ENCODE data around the gene PROM2. TPM values are rescaled to one million over a fixed set of nuclear protein-coding genes. Genes with fewer than 3 reads are reported as not detected.

Gene PROM2
- total RNA-seq, 1 experiment from 2014 or later = 3.1 TPM

GRCh38 chr2:95289253-95289652 lies 15.0 kb downstream of the PROM2 start:
- Histone ChIP-seq H4K5ac (ENCODE audit: insufficient read length, low read depth, low read length) (no peak overlapping the region), H2BK20ac (ENCODE audit: low read depth, low read length, poor library complexity, severe bottlenecking) (no peak overlapping the region), H3T11ph (ENCODE audit: low read length) (no peak overlapping the region), H3K4me1 (ENCODE audit: insufficient read depth, low read length) (no peaks in the 10 kb centered on the region), H3K4ac (ENCODE audit: low read depth, low read length) (no peak overlapping the region), H3K18ac (ENCODE audit: insufficient read length, low read depth, low read length) (no peak overlapping the region), H3K9ac (ENCODE audit: extremely low read depth, insufficient read length, low read length) (no peak overlapping the region), H2BK12ac (ENCODE audit: insufficient read length, low read depth, low read length) (no peak overlapping the region), H2BK120ac (ENCODE audit: low read depth, low read length, poor library complexity, severe bottlenecking) (no peak overlapping the region), H3K27ac (ENCODE audit: insufficient read length, low read depth, low read length) (no peak overlapping the region), H2AFZ (ENCODE audit: low read length) (no peak overlapping the region), H3K4me2 (ENCODE audit: insufficient read depth, insufficient read length, low read length) (no peak overlapping the region), H3K79me1 (ENCODE audit: insufficient read depth, low read depth, low read length, poor library complexity, severe bottlenecking) (no peaks in the 10 kb centered on the region), H4K20me1 (ENCODE audit: control insufficient read depth, insufficient read depth, insufficient read length) (no peaks in the 10 kb centered on the region), H4K91ac (ENCODE audit: insufficient read length, low read depth, low read length) (no peak overlapping the region), H3K56ac (ENCODE audit: insufficient read length, low read depth, low read length) (no peak overlapping the region), H3K23me2 (ENCODE audit: insufficient read length, low read depth, low read length, poor library complexity, severe bottlenecking) (no peaks in the 10 kb centered on the region), H3K23ac (ENCODE audit: insufficient read length, low read depth, low read length) (no peak overlapping the region), H2BK15ac (ENCODE audit: low read depth, low read length) (no peak overlapping the region; the same call in 1 of the 2 replicates), H4K8ac (replicated peaks; ENCODE audit: insufficient read length, low read depth, low read length) (no peak overlapping the region), H3K27me3 (ENCODE audit: insufficient read depth, low read length) (no peaks in the 10 kb centered on the region), H2AK5ac (ENCODE audit: insufficient read length, low read length) (no peak overlapping the region), H3K79me2 (ENCODE audit: insufficient read depth, low read length) (no peaks in the 10 kb centered on the region), H3K9me3 (ENCODE audit: control insufficient read depth, low read depth, low read length) (no peaks in the 10 kb centered on the region), H3K14ac (ENCODE audit: insufficient read depth, low read length) (0 out of 2 replicates have a peak overlapping the region, but pooled peaks have one; percentile 44), H2BK5ac (ENCODE audit: insufficient read length, low read length) (no peak overlapping the region)
- Mint-ChIP-seq H3K36me3 (ENCODE audit: insufficient read depth in 1 of 3, low read depth in 3 of 3) (peaks cover 11 to 15% (median 12%) of the 10 kb centered on the region in 3 experiments), H3K9me3 (peaks cover 22 to 23% of the 10 kb centered on the region in 2 experiments), H3K27ac (no peak overlapping the region), H3K27me3 (ENCODE audit: low read depth) (peaks cover 3% of the 10 kb centered on the region; the same call in 1 of the 2 replicates), H3K4me3 (no peak overlapping the region), H3K4me1 (peaks cover 6 to 7% of the 10 kb centered on the region in 2 experiments)
- peak; percentile 48; the same call in 2 of the 3 replicates for TF ChIP-seq CTCF (conservative IDR thresholded peaks at IDR 0.05)
- peak; percentile 60 for DNase-seq
- WGBS (ENCODE audit: extremely low coverage, insufficient read length, low lambda C conversion rate) = no CpG with 5 or more reads among the region's 7 CpGs
